Measurements from ENCODE around the gene HRC.
"Not testable (repeated sequence)": the region's sequence is repeated elsewhere in the genome, so short reads cannot be mapped to it uniquely, and the experiment has no call there.

The HRC gene

GRCh38 chr19:49133621-49134454 is 21.4 kb downstream of the HRC start:
- peak; percentile 86 for DNase-seq (ENCODE audit: low read depth)

GRCh38 chr19:49132974-49133609 is 22.1 kb downstream of the HRC start:
- H3K4me3 ChIP-seq (ENCODE audit: low read length): peak overlapping the region; percentile 30
- DNase-seq (ENCODE audit: low read depth): no peak
- no peak for TF ChIP-seq CTCF (IDR thresholded peaks at IDR 0.05; ENCODE audit: insufficient read depth, low read depth, low read length, missing control alignments)

More at GRCh38 chr19:49133621-49134454, 21.4 kb downstream of the HRC start:
- H3K4me3 ChIP-seq (ENCODE audit: low read length): peak overlapping the region; percentile 30
- no peak for TF ChIP-seq CTCF (IDR thresholded peaks at IDR 0.05; ENCODE audit: insufficient read depth, low read depth, low read length, missing control alignments)

GRCh38 chr19:49130325-49130724 is 24.9 kb downstream of the HRC start:
- H3K4me3 ChIP-seq (ENCODE audit: low read length): no peak overlapping the region
- TF ChIP-seq CTCF (IDR thresholded peaks at IDR 0.05; ENCODE audit: insufficient read depth, low read depth, low read length, missing control alignments): no peak
- no peak for DNase-seq (ENCODE audit: low read depth)

- no peak overlapping the region for H3K4me3 ChIP-seq (ENCODE audit: low read length)
- TF ChIP-seq CTCF (IDR thresholded peaks at IDR 0.05; ENCODE audit: insufficient read depth, low read depth, low read length, missing control alignments): no peak
- DNase-seq (ENCODE audit: low read depth): no peak
These were observed 26.0 kb downstream of the HRC start for GRCh38 chr19:49129238-49129583.

GRCh38 chr19:49128545-49129237 is 26.5 kb downstream of the HRC start:
- TF ChIP-seq CTCF (IDR thresholded peaks at IDR 0.05; ENCODE audit: insufficient read depth, low read depth, low read length, missing control alignments): no peak
- no peak for DNase-seq (ENCODE audit: low read depth)

GRCh38 chr19:49127674-49128544 is 27.3 kb downstream of the HRC start:
- H3K4me3 ChIP-seq (ENCODE audit: low read length): peak overlapping the region; percentile 48
- peak; percentile 98 for DNase-seq (ENCODE audit: low read depth)
- TF ChIP-seq CTCF (IDR thresholded peaks at IDR 0.05; ENCODE audit: insufficient read depth, low read depth, low read length, missing control alignments): peak; percentile 22

More at GRCh38 chr19:49128545-49129237, 26.5 kb downstream of the HRC start:
- no peak overlapping the region for H3K4me3 ChIP-seq (ENCODE audit: low read length)

- DNase-seq (ENCODE audit: low read depth); H3K4me3 ChIP-seq (ENCODE audit: low read length): not testable (repeated sequence)
These were observed 28.0 kb downstream of the HRC start for GRCh38 chr19:49127225-49127624.
